ENCODE results near the gene OLFM1. TPM values are rescaled to one million over a fixed set of nuclear protein-coding genes. Genes with fewer than 3 reads are reported as not detected.

The OLFM1 gene
- total RNA-seq: not detected in 2 replicates

DNA sequence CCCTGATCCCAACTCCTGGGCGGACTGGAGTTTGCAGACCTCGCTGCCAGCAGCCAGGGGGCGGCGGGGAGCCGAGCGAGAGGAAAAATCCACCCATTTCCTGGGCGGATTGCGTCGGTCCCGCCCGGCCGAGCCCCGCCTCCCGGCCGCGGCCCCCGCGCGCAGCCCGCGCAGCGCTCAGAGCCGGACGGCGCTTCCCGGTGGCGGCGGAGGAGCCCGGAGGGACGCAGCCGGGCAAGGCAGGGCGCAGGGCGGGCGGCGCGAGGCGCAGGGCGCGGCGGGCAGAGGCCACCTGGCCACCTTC lies at the start of gene OLFM1:
OLFM1 (plus strand) TSS at position 180 of the 304 bp plus-strand sequence. CDS start 322 bp downstream, outside the sequence.
- Mint-ChIP-seq H3K9me3 (no peaks in the 10 kb centered on the region), H3K4me3 (no peak within 1 kb of the TSS), H3K27ac (no peak within 1 kb of the TSS), H3K27me3 (peaks cover 45% of the 10 kb centered on the region), H3K36me3 (ENCODE audit: low read depth) (no peaks in the 10 kb centered on the region), H3K4me1 (peaks cover 5% of the 10 kb centered on the region)
- DNase-seq (no peak), ATAC-seq (ENCODE audit: low read depth) (no peak)
- intact Hi-C loops (cut with micrococcal nuclease): no loop called here
- ChIA-PET CTCF (no interaction called here), POLR2A (no interaction called here)
- TF ChIP-seq, protein P1, sequence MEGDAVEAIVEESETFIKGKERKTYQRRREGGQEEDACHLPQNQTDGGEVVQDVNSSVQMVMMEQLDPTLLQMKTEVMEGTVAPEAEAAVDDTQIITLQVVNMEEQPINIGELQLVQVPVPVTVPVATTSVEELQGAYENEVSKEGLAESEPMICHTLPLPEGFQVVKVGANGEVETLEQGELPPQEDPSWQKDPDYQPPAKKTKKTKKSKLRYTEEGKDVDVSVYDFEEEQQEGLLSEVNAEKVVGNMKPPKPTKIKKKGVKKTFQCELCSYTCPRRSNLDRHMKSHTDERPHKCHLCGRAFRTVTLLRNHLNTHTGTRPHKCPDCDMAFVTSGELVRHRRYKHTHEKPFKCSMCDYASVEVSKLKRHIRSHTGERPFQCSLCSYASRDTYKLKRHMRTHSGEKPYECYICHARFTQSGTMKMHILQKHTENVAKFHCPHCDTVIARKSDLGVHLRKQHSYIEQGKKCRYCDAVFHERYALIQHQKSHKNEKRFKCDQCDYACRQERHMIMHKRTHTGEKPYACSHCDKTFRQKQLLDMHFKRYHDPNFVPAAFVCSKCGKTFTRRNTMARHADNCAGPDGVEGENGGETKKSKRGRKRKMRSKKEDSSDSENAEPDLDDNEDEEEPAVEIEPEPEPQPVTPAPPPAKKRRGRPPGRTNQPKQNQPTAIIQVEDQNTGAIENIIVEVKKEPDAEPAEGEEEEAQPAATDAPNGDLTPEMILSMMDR (IDR thresholded peaks at IDR 0.05): no peak

DNA sequence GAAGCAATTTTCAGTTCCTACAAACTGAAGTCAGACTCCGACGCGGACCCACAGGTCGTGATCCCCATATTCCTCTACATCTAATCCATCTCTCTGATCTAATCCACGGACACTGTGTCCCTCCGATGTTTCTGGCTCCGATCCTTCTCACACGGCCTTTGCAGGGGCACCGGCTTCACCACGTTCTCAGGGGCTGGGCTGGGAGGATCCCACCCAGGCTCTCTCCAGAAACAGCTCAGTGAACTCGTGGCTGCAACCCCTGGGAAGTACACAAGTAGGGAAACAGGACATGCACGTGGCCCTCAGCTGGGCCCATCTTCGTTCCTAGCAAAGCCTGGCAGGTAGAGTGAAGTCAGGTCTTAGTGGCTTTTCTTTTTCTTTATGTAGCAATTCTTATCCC lies 49.1 kb upstream of the OLFM1 start:
- H3K27ac Mint-ChIP-seq: no peak overlapping the region
- H3K4me1 Mint-ChIP-seq: no peaks in the 10 kb centered on the region
- H3K4me3 Mint-ChIP-seq: no peak overlapping the region
- ChIA-PET CTCF (no interaction called here), POLR2A (no interaction called here)
- TF ChIP-seq, protein P1 (IDR thresholded peaks at IDR 0.05): no peak
- H3K27me3 Mint-ChIP-seq: peaks cover 9% of the 10 kb centered on the region
- ATAC-seq (ENCODE audit: low read depth) (no peak), DNase-seq (no peak)
- intact Hi-C loops (cut with micrococcal nuclease): no loop called here
- no peaks in the 10 kb centered on the region for H3K9me3 Mint-ChIP-seq
- H3K36me3 Mint-ChIP-seq (ENCODE audit: low read depth): no peaks in the 10 kb centered on the region

DNA sequence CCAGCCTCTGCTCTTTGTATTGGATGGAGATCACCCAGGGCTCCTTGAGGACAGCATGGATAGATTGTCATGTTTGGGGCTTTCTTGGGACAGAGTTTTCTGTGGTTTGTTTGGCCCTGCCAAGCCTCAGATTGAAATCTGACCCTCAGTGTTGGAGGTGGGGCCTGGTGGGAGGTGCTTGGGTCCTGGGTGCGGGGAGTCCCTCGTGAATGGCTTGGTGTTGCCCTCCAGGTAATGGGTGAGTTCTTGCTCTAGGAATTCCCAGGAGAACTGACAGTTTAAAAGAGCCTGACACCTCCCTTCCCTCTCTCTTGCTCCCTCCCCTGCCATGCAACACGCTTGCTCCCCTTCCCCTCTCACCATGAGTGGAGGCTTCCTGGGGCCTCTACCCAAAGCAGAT lies 48.6 kb upstream of the OLFM1 start:
- Mint-ChIP-seq H3K4me1 (no peaks in the 10 kb centered on the region), H3K36me3 (ENCODE audit: low read depth) (no peaks in the 10 kb centered on the region), H3K27ac (no peak overlapping the region), H3K27me3 (peaks cover 12% of the 10 kb centered on the region), H3K9me3 (no peaks in the 10 kb centered on the region), H3K4me3 (no peak overlapping the region)
- ChIA-PET POLR2A (no interaction called here), CTCF (no interaction called here)
- intact Hi-C loops (cut with micrococcal nuclease): no loop called here
- ATAC-seq (ENCODE audit: low read depth) (no peak), DNase-seq (no peak)
- TF ChIP-seq, protein P1 (IDR thresholded peaks at IDR 0.05): no peak

DNA sequence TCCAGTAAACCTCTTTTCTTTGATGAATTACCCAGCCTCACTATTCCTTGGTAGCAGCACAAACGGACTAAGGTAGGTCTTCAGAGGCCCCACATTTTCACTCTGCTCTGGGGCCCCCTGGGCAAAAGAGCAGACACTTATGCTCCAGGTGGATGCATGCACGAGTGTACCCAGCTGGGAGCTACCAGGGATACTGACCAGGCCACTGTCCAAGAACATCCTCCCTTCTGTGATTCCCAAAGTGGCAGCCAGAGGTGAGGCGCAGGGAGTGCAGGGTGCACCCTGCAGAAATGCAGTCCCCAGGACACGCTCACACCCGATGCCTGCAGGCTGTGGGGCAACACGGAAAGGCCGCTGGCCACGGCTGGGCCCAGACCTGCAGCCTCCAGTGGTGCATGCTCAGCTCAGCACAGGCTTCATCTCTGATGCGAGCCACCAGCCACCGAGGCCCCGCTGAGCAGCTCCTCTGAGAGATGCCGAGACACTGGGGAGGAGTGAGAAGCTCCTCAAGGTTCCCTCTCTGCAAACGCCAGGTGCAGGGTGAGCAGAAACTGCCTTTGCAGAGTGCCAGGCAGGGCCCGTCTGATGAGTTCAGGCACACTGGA lies 48.1 kb upstream of the OLFM1 start:
- intact Hi-C loops (cut with micrococcal nuclease): no loop called here
- Mint-ChIP-seq H3K36me3 (ENCODE audit: low read depth) (no peaks in the 10 kb centered on the region), H3K27ac (no peak overlapping the region), H3K27me3 (peaks cover 15% of the 10 kb centered on the region), H3K9me3 (no peaks in the 10 kb centered on the region), H3K4me1 (no peaks in the 10 kb centered on the region), H3K4me3 (no peak overlapping the region)
- POLR2A ChIA-PET: no interaction called here
- ATAC-seq (ENCODE audit: low read depth) (no peak), DNase-seq (no peak)
- TF ChIP-seq, protein P1 (IDR thresholded peaks at IDR 0.05): no peak
- CTCF ChIA-PET: no interaction called here

DNA sequence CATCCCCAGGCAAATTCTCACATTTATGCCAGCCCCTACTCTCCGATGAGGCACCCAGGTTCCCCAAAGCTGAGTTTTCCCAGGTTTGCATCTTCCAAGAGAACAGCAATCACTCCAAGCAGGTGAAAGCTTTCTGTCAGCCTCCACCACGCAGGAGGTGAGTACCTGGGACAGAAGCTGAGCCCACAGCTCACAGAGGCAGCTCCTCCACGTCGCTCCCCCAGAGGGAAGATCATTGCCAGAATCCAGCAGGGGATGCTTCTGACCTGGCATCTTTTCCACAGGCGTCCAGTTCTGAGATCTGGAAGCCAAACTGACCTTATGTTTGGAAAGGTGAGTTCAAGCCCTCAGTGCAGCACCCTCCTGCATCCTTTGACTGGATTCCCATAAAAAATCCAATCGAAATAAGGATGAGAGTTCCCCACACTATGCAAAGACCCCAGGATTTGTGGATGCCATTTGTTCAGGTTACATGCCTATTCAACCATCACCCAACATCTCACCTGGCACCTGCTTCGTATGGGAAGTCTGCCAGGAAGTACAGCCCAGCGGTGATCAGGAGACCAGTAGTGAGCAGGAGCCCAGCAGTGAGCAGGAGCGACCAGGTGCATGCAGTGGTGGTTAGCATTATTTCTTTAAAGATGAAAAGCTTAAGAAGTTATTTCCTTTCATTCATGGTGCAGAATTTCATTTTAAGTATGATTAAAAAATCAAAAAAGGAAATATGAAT lies 47.4 kb upstream of the OLFM1 start:
- POLR2A ChIA-PET: no interaction called here
- no peak overlapping the region for H3K27ac Mint-ChIP-seq
- H3K36me3 Mint-ChIP-seq (ENCODE audit: low read depth): no peaks in the 10 kb centered on the region

More for the DNA sequence above, 47.4 kb upstream of the OLFM1 start:
- TF ChIP-seq, protein P1 (IDR thresholded peaks at IDR 0.05): no peak
- H3K9me3 Mint-ChIP-seq: no peaks in the 10 kb centered on the region
- CTCF ChIA-PET: no interaction called here
- ATAC-seq (ENCODE audit: low read depth) (no peak), DNase-seq (no peak)
- H3K4me3 Mint-ChIP-seq: no peak overlapping the region
- no peaks in the 10 kb centered on the region for H3K4me1 Mint-ChIP-seq
- intact Hi-C loops (cut with micrococcal nuclease): no loop called here
- peaks cover 19% of the 10 kb centered on the region for H3K27me3 Mint-ChIP-seq

Measured in activated B cell treated with CpG ODN at 0.5 μM for 24 hours (primary cell).